ENCODE data around the gene CEP85. TPM values are rescaled to one million over a fixed set of nuclear protein-coding genes. Genes with fewer than 3 reads are reported as not detected.
A peak's percentile ranks its signal among the peaks of the same experiment; 100 is the strongest.
"Not testable (repeated sequence)": the region's sequence is repeated elsewhere in the genome, so short reads cannot be mapped to it uniquely, and the experiment has no call there.

Gene CEP85
- polyA plus RNA-seq, 3 donors: 13.7 to 18.9 (median 15.0) TPM

DNA sequence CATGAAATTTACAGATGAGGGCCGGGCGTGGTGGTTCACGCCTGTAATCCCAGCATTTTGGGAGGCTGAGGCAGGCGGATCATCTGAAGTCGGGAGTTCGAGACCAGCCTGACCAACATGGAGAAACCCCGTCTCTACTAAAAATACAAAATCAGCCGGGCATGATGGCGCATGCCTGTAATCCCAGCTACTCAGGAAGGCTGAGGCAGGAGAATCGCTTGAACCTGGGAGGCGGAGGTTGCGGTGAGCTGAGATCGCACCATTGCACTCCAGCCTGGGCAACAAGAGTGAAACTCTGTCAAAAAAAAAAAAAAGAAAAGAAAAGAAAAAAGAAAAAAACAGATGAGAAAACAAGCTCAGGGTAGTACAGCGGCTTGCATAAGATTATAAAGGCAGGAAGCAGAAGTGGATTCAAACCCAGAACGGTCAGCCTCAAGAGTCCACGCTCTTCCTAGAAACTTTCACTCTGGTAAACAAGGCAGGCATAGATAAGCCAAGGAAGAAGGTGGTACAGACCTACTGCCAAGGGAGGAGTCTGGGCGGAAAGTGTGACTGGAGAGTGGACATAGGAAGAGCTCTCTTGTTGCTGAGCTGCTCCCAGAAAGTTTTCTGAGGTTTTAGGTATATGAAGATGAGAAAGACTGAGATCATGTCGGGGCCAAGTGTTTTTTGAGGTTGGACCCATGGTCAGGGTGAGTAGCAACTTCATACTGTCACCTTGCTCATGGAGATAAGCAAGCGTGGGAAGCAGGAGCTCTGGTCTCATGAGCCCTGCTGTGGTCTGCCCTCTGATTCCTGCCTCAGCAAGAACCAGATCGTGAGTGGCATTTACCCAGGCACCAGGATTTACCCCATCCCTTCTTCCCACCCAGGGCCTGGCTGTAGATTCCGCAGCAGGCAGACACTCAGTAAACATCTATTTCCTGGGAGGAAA is 74.2 kb downstream of the CEP85 start:
- DNase-seq (ENCODE audit: low read depth in 3 of 3, low spot score in 2 of 3): not testable (repeated sequence)

DNA sequence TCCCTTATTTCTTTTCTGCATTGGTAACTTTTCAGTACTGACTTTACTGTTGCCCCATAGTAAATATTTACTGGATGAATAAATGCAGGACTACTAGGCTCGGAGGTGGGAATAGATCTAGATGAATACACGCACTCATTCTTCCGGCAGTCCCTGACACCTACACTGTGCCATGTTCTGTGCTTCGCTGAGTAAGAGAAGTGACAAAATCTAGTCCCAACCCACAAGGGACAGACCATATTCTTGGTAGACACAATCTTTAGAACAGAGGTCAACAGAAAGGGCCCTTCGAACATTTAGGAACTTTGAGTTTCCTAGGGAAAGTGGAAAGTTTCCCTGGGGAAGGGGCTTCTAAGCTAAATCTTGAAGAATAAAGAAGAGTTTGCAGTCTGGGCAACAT is 80.5 kb downstream of the CEP85 start:
- no peak for DNase-seq (ENCODE audit: low read depth in 3 of 3, low spot score in 2 of 3)

DNA sequence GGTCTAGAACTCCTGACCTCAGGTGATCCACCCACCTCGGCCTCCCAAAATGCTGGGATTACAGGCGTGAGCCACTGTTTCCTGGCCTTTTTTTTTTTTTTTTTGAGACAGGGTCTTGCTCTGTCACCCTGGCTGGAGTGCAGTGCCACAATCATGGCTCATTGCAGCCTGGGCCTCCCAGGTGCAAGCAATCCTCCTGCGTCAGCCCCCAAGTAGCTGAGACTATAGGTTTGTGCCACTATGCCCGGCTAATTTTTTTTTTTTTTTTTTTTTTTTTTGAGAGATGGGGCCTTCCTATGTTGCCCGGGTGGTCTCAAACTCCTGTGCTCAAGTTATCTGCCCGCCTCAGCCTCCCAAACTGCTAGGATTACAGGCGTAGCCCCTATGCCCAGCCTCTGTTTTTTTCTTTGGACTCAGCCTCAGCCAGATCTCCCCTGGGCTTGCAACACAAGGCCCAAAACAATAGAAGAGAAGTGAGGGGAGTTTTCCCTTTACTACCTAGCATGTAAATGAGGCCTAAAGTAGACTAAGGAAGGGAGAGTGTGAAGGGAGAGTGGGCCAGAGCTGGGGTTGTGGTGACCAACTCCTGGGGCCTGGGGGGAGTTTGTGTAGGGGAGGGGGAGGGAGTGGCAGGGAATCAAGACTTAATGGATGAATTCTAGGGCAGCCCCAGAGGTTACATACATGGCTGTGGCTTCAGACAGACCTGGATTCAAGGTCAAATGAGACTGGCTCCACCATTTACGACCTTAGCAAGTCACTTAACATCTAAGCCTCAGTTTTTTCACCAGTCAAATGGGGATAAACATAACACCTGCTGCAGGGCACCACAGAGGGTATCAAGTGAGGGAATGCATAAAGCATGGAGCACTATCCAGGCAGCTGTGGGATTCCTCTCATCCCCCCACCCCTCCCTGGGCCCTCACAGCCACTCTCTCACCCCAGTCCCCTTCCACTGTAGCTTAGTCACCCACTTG is 82.2 kb downstream of the CEP85 start:
- no peak for DNase-seq (ENCODE audit: low read depth in 3 of 3, low spot score in 2 of 3)

DNA sequence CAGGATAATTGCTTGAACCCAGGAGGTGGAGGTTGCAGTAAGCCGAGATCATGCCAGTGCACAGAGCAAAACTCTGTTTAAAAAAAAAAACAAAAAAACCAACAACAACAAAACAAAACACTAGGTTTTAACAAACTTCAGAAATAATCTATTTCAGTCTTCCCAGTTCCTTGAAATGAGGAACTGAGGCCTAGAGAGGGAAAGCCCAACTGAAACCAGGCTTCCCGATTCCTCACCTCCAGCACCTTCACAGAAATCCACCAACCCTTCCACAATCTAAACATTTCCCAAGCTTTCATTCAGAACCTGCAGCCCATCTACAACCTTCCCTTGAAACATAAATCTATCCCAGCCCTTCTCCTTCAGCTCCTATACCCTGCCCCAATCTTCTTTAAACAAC is 83.1 kb downstream of the CEP85 start:
- DNase-seq (ENCODE audit: low read depth in 3 of 3, low spot score in 2 of 3): no peak

DNA sequence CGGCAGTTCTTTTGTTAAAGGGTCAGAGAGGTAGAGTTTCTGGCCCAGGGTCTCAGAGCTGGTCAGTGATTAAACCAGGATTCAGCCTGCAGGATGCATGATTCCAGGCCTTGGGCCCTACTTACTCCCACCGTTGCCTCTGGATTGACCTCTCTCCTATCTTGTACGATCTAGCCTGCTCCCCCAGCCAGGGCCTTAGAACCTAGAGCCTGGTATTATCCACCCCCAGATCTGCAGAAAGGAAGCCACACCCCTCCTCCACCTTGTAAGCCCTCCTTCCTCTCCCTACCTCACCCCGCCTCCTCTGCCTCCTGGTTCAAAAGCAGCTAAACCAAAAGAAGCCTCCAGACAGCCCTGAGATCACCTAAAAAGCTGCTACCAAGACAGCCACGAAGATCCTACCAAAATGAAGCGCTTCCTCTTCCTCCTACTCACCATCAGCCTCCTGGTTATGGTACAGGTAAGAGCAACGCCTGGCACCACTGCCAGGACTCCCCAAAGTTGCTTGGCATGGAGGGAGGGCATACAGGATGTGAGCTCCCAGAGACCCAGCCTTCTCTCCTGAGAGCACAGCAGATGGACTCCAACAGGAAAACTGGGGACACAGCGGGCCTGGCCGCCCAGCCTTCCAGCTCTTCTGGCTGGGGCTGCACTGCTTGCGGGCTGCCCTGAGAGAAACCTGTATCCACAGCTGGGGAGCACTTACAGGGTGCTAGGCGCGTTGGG is 83.8 kb downstream of the CEP85 start, which contains the start of gene CD52:
TSS of gene CD52 (plus strand) at position 347 of the 726 bp plus-strand sequence. CDS start at position 407, 60 bp downstream.
- no peak for DNase-seq (ENCODE audit: low read depth in 3 of 3, low spot score in 2 of 3)

DNA sequence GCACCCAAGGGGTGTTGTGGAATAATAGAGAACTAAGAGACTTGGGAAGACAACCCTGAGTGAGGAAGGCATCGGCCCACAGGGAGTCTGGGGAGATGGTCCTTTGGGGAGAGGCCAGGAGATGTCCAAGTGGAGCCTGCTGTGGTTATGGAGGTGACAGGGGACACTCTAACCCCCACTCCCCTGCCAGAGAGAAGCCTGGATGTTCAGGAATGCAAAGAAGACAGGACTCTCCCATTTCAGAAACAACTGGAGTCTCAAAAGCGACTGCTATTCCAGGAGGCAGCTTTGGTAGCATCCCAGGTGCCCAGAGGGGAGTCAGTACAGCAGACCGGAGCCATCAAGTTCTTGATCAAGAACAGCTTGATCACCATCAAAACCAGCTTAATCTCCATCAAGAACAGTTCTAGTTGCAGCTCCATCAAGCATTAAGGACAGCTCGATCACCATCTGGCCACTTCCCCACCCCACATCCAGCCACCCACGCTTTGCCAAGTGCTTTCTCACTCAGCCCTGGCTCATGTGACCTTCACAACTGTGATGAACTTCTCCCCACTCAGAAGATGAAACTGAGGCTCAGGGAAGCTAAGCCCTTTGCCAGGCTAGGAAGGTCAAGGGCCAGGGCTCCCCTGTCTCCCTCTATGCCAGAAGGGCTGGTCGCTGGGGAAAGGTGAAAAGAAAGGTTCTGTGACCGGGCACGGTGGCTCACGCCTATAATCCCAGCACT is 84.5 kb downstream of the CEP85 start:
- DNase-seq (ENCODE audit: low read depth in 3 of 3, low spot score in 2 of 3): no peak

DNA sequence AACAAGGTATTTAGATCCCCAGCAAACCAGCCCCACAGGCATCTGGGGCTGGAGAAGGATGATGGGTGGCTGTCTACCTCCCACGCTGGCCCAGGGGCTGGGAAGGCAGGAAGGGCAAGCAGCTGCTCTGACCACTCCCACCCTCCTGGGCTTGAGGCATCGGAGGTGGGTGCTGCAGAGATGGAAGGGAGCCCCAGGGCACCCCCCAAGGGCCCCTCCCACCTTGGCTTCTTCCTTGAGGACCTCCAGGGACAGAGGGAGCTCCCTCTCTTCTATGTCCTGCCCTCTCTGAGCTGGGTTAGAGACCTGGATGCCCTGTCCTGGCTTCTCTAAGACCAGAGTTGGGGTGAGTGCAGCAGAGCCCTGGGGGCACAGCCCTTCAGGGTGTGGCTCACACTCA is 86.9 kb downstream of the CEP85 start:
- DNase-seq (ENCODE audit: low read depth in 3 of 3, low spot score in 2 of 3): no peak

DNA sequence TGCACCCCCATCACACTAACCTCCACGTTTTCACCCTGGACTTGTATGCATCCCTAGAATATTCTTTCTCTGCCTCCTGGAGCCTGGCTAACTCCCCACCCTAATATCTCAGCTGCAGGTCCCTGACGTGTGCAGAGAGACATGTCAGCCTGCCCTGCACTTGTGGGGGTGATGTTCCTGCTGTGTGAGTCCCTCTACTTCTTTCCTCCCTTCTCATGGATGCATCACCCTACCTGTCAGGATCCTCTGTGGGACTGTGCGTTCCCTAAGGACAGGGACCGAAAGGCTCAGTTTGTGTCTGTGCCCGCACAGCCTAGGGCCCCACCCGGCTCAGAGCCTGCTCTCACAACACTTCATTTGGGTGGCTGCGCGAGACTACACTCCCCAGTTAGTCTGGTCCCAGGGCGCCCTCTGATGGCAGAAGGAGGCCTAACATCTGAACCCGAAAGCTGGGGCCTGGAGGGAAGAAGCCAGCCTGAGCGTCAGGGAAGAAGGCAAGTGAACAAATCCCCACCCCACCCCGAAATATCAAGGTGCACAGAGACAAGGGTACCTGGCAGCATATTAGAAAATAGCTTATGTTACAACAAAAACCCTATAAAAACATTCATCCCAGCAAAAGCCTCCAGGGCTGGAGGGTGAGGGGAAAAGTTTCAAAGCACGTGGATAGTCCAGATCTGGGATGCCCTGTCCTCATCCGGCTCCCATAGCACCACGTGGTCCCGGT is 87.5 kb downstream of the CEP85 start:
- DNase-seq (ENCODE audit: low read depth in 3 of 3, low spot score in 2 of 3): peak; percentile 43 to 61 (median 59)

DNA sequence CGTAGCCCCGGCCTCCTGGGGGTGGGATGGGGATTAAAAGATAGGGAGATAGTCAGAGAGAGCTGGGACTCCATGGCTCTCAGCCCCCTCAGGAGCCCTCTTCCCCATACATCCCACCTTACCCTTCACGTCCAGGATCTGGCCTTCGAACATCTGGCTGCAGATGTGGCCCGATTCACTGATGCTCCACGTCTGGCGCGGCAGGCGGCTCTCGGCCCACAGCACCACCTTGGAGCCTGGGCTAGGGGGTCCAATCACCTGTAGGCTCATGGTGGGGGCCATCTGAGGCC is 88.0 kb downstream of the CEP85 start:
- no peak for DNase-seq (ENCODE audit: low read depth in 3 of 3, low spot score in 2 of 3)

DNA sequence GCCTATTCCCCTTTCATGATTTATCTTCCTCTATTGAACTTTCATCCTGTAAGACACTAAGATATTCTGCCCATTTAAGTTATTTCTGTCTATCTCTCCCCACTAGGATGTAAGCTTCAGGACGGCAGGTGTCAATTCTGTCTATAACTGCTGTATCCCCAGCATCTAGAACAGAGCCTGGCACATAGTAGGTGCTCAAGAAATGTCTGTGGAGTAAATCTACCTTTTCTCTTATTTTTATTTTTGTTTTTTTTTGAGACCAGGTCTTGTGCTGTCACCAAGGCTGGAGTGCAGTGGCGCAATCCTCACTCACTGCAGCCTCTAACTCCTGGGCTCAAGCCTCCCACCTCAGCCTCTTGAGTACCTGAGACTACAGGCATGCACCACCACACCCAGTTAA is 89.4 kb downstream of the CEP85 start:
- no peak for DNase-seq (ENCODE audit: low read depth in 3 of 3, low spot score in 2 of 3)

DNA sequence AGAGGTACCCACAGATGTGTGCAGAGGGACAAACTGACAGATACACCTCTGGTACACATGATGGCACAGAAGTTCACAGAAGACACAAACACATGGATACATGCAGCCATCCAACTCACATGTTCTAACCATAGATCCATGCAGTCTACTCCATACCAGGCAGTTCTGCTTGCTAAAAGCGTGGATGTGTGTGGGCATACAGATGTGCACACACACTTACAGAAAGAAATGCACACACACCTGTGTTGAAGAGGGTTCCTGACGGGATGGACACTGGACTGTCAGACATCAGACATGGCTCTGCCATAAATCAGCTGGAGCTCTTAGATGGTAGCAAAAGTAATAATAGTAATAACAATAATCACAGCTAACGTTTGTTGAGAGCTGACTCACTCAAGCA is 90.5 kb downstream of the CEP85 start:
- DNase-seq (ENCODE audit: low read depth in 3 of 3, low spot score in 2 of 3): no peak

DNA sequence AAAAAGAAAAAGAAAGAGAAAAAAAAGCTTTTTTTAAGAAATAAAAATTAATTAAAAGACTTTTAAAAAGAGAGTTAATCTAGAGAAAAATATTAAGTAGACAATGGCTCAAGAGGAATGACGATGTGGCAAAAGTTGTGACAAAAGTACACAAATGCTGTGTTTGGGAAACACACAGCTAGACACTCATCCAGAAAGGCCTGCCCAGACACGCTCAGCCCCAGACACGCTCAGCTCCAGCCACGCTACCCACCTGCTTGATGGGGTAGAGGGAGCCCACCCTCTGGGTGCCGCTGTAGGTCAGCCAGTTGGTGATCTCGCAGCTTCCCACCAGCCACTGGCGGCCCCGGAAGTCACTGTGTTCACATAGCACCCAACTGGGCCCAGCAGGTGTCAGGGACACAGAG is 94.0 kb downstream of the CEP85 start:
- no peak for DNase-seq (ENCODE audit: low read depth in 3 of 3, low spot score in 2 of 3)

Other genes with a start within 250 kb of the CEP85 start
- gene PAFAH2, start 236.1 kb upstream of the CEP85 start, polyA plus RNA-seq (ENCODE audit: insufficient read length in 3 of 3): 10 to 100 TPM; 18.8 to 22.9 (median 22.3) TPM
- 1 to 10 TPM; 1.1 to 1.5 (median 1.3) TPM for gene EXTL1, start 212.4 kb upstream of the CEP85 start, polyA plus RNA-seq (ENCODE audit: insufficient read length in 3 of 3)
- 1 to 10 TPM; 2.8 to 4.9 (median 4.2) TPM for gene SLC30A2, start 188.1 kb upstream of the CEP85 start, polyA plus RNA-seq (ENCODE audit: insufficient read length in 3 of 3)
- gene TRIM63, start 166.6 kb upstream of the CEP85 start, polyA plus RNA-seq (ENCODE audit: insufficient read length in 3 of 3): 1 to 10 TPM in 1 of 3 donors, under 1 TPM in 2; 0.82 to 1.3 (median 0.85) TPM
- gene PDIK1L, start 122.4 kb upstream of the CEP85 start, polyA plus RNA-seq (ENCODE audit: insufficient read length in 3 of 3): 10 to 100 TPM; 20.5 to 22.0 (median 20.7) TPM
- gene FAM110D, start 75.1 kb upstream of the CEP85 start, polyA plus RNA-seq (ENCODE audit: insufficient read length in 3 of 3): 1 to 10 TPM; 1.2 to 1.3 (median 1.2) TPM
- gene C1orf232, start 65.2 kb upstream of the CEP85 start, polyA plus RNA-seq (ENCODE audit: insufficient read length in 3 of 3): under 1 TPM in 1 of 3 donors, not detected in 2; 0.38 TPM
- 10 to 100 TPM; 12.4 to 15.4 (median 13.1) TPM for gene ZNF593, start 64.3 kb upstream of the CEP85 start, polyA plus RNA-seq (ENCODE audit: insufficient read length in 3 of 3)
- under 1 TPM; 0.42 to 0.62 (median 0.60) TPM for gene ZNF593OS, start 62.4 kb upstream of the CEP85 start, polyA plus RNA-seq (ENCODE audit: insufficient read length in 3 of 3)
- gene CNKSR1, start 56.7 kb upstream of the CEP85 start, polyA plus RNA-seq (ENCODE audit: insufficient read length in 3 of 3): 10 to 100 TPM in 2 of 3 donors, 1 to 10 TPM in 1; 9.0 to 11.7 (median 10.3) TPM
- gene CATSPER4, start 43.6 kb upstream of the CEP85 start, polyA plus RNA-seq (ENCODE audit: insufficient read length in 3 of 3): under 1 TPM in 1 of 3 donors, not detected in 2; 0.10 TPM
- gene SH3BGRL3, start 45.9 kb downstream of the CEP85 start, polyA plus RNA-seq (ENCODE audit: insufficient read length in 3 of 3): 100 to 1,000 TPM in 1 of 3 donors, 10 to 100 TPM in 2; 83.5 to 110 (median 94.5) TPM
- gene UBXN11, start 72.4 kb downstream of the CEP85 start, polyA plus RNA-seq (ENCODE audit: insufficient read length in 3 of 3): 10 to 100 TPM; 33.2 to 35.5 (median 35.3) TPM
- gene CD52, start 83.8 kb downstream of the CEP85 start, polyA plus RNA-seq (ENCODE audit: insufficient read length in 3 of 3): 1 to 10 TPM; 2.8 to 7.9 (median 5.3) TPM
- gene CRYBG2, start 119.9 kb downstream of the CEP85 start, polyA plus RNA-seq (ENCODE audit: insufficient read length in 3 of 3): 1 to 10 TPM in 1 of 3 donors, under 1 TPM in 2; 0.46 to 1.0 (median 0.80) TPM
- gene ZNF683, start 138.6 kb downstream of the CEP85 start, polyA plus RNA-seq (ENCODE audit: insufficient read length in 3 of 3): not detected
- gene LIN28A, start 176.6 kb downstream of the CEP85 start, polyA plus RNA-seq (ENCODE audit: insufficient read length in 3 of 3): under 1 TPM in 2 of 3 donors, not detected in 1; 0.06 to 0.07 TPM
- gene DHDDS, start 198.1 kb downstream of the CEP85 start, polyA plus RNA-seq (ENCODE audit: insufficient read length in 3 of 3): 10 to 100 TPM; 32.4 to 37.1 (median 36.1) TPM
- gene HMGN2, start 238.2 kb downstream of the CEP85 start, polyA plus RNA-seq (ENCODE audit: insufficient read length in 3 of 3): 1,000 to 10,000 TPM; 1,175 to 1,202 (median 1,200) TPM

Data from right renal cortex interstitium (tissue), 3 donors.